NB4 (cell line): ENCODE results near the gene SEMA6A.

Experiments
- CTCF ChIP-seq: IDR thresholded peaks from one replicate; pipeline ENCODE4 v1.5.1; 2012; ENCODE audit warnings: low read depth, low read length
- MAX ChIP-seq: IDR thresholded peaks from 2 replicates; pipeline ENCODE4 v1.6.1; 2011; ENCODE audit warnings: low read depth, low read length
- MYC ChIP-seq: IDR thresholded peaks from 2 replicates; pipeline ENCODE4 v1.6.1; 2011; ENCODE audit warnings: low read depth, low read length
- POLR2A ChIP-seq: IDR thresholded peaks from 2 replicates; pipeline ENCODE4 v1.6.1; 2011; ENCODE audit warnings: mild to moderate bottlenecking; ENCODE audit not compliant: insufficient read length; ENCODE audit errors: extremely low read depth

- TF ChIP-seq POLR2A (no peak), CTCF (no peak), MAX (no peak), MYC (no peak)
Measured at GRCh38 chr5:116423587-116424257, 150.9 kb downstream of the SEMA6A start.
